Effector CD4-positive, alpha-beta T cell (primary cell): ENCODE results near the gene CCDC24. TPM values are rescaled to one million over a fixed set of nuclear protein-coding genes. Genes with fewer than 3 reads are reported as not detected.

Experiments used
- DNase-seq: peaks from one replicate; pipeline ENCODE4 v3.0.0-alpha.2; 2020
- total RNA-seq: gene quantifications from one replicate; lab custom pipeline; 2026; lab: John Stamatoyannopoulos, UW

CCDC24 gene
- not detected for total RNA-seq

DNA sequence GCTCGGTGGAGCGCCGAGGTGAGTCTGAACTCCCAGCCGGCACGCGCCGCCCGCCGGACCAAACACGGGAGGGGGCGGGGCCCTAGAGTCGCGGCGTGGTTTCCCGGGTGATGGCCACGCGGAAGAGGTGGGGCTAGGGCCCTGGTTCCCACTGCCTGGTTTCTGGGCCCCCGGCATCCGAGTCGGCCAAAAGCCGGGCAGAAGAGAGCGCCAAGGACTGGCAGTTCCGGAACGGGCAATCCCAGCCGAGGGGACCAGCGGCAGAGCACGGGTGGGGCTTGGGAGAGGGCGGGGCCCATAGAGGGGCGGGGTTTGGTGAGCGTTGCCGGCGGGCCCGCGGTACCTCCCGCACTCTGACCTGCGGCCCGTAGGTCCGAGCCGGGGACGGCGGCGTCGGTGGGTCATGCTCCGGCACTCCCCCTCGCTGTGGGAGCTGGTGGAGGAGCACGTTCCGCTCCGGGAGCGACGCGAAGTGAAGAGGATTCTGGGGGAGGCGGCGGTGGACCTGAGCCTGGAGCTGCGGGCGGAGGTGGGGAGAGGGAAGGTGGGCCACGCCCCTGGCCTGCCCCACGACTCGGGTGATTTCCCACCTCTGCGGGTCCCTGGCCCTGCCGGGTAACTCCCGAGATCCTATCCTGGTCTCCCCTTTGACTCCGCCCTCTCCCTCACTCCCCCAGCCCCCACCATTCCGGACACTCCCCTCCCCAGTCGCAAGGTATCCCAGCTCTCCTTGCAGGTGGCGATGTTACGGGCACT, at the start of gene CCDC24:
Gene CCDC24 (plus strand): TSS at position 124 of the 756 bp plus-strand sequence. CDS start 280 bp downstream, at position 404.
- DNase-seq, result peak; percentile 70

DNA sequence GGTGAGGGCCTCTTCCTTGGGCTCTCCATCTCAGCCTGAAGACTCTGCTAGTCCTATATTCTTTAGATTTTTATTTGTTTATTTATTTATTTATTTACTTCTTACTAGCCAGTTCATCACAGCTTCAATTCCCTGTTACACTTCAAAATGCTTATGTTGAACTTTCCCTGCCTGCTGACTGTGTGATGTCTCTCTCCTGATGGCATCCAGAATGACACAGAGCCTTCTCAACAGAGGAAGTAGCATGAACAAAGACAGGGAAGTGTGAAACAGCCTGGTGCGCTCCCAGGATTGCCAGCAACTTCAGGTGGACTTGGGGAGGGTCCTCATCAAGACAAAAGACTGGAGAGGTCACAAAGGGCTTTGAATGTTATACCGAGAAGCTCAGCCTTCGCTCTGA, 49.0 kb upstream of the CCDC24 start:
- DNase-seq, result no peak

DNA sequence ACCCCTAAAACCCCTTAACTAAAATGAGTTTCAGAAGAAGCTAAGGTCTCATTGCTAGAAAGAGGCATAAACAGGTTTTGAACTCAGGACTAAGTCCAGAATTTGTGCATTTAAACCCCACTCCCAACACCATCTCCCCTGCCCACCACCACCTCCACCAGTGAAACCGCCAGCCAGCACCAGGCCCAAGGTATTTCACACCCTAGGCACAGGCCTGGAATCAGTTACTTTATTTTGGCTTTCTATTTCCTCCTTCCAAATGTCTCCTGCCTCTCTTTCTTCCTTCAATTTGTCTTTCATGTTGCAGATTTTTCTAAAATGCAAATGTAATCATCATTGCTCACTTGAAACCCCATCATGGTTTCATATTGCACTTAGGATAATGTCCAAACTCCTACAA, 46.5 kb upstream of the CCDC24 start:
- no peak for DNase-seq

DNA sequence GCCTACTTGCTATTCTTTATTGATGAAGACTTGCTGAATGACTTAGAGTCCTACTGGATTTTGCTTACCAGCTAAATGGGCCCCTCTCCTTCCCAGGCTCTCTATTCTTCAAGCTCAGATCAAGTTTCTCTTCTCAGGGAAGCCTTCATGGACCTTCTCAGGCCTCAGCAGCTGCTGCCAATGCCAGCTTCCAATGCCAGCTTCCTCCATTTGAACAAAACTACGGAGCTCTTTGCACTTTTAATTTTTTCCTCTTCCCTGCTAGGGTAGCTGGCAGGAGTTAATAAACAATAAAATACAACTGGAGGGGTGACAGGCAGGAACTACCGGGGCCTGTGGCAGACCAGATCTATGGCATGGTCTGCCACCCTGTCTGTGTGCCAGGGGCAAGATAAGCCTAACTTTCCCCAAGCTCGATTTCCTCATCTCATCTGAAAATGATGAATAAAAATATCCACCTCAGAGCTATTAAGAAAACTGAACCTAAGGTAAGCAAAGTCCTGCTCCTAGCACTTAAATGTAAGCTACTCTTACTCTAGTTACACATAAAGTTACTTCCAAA, 45.6 kb upstream of the CCDC24 start:
- no peak for DNase-seq

DNA sequence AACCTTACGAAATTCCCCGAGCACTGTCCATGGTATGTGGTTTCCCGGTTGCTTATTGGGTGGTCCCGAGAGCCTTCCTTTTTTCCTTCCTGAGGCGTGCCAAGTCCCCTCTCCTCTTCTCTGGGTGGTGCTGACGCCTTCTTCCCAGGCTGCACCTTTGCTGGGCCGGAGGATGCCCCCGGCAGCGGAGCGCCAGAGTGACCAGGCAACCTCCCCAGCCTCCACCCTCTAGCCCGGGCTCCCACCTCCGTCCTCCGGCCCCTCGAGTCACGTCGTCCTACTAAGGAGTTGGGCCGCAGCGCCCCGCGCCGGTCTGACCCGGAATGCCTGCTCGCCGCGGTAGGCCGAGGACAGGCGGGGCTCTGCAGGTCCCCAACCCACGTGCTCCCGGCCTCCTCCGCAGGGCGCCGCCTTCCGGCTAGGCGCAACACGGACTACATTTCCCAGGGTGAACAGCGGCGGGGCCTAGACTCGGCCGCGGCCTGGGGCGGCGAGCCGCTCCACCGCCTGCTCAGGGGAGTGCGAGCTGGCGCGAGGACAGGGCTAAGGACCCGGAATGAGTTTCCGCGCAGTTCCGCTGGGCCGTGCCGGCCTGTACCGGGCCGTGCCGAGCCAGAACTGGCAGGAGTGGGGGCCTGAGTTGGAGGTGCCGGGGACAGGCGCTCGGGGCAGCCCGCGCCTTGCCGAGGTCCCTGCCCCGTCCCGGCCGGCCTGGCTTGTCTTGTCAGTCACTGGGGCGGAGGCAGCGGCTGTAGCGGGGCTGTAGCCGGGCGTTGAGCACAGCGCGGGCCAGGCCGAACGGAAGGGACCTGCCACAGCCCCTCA, 45.0 kb upstream of the CCDC24 start, which contains the start of gene IPO13:
Gene IPO13 (plus strand): TSS at position 715 of the 825 bp plus-strand sequence. CDS start 651 bp downstream, outside the sequence.
- DNase-seq, result peak; percentile 90

DNA sequence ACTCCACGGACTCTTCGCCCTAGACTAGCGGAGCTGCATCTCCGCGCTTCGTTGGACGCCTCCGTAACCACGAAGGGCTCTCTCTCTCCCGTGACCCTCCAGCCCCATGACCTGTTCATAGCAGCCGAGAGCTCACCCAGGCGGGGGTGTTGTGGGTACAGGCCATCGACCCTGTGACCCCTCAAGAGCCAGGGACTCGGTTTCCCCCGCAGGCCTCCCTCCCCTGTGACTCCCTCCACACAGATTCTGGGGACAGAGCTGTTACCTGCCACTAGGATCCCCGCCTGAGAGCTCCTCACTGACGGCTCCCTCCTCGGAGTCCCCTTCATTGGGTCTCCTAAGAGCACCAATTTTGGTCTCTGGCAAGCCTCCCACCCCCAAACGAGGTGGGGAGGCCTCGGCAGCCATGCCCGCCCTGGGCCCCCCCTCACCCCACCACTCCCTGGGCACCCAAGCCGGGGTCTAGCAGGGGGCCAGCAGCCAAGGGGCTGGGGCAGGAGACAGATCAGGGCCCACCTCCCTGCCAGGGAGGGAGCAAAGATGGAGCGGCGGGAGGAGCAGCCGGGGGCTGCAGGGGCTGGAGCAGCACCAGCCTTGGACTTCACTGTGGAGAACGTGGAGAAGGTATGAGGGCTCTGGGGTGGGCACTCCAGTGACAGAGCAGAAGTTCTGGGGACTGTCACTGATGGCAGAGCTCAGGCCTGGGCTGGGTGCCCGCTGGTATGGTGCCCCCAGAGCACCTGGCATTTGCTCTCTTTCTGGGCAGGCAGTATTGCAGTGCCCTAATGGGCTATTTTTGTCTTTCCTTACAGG, 44.1 kb upstream of the CCDC24 start:
- no peak for DNase-seq

DNA sequence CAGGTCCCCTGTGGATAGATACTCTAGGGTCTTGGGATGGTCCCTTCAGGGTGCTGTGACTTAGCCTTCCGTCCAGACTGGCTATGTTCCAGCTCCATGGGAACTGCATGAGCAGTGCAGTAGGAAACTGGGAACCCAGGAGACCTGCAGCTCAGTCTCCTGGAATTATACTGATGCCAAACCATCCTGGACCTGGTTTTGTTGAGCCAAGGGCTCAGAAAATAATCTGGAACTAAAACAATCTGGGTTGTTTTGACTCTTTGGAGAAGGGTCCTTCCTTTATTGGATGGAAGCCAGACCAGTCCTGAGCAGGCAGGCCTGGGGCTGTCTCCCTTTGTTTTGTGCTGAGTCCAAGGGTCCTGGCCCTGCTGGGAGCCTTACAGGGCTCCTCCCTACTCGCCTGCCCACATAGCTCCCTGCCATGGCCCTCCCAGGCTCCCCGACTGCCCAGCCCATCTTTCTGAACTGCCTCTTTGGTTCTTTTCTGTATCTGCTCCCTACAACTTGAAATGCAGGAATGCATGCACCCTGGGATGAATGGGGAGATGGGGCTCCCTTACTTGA, 43.4 kb upstream of the CCDC24 start:
- no peak for DNase-seq

DNA sequence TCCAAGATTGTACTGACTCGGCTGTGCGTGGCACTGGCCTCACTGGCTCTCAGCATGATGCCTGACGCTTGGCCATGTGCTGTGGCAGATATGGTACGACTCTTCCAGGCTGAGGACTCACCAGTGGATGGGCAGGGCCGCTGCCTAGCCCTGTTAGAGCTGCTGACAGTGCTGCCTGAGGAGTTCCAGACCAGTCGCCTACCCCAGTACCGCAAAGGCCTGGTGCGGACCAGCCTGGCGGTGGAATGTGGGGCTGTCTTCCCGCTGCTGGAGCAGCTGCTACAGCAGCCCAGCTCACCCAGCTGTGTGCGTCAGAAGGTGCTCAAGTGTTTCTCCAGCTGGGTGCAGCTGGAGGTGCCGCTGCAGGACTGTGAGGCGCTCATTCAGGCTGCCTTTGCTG, 41.7 kb upstream of the CCDC24 start:
- DNase-seq, result no peak

DNA sequence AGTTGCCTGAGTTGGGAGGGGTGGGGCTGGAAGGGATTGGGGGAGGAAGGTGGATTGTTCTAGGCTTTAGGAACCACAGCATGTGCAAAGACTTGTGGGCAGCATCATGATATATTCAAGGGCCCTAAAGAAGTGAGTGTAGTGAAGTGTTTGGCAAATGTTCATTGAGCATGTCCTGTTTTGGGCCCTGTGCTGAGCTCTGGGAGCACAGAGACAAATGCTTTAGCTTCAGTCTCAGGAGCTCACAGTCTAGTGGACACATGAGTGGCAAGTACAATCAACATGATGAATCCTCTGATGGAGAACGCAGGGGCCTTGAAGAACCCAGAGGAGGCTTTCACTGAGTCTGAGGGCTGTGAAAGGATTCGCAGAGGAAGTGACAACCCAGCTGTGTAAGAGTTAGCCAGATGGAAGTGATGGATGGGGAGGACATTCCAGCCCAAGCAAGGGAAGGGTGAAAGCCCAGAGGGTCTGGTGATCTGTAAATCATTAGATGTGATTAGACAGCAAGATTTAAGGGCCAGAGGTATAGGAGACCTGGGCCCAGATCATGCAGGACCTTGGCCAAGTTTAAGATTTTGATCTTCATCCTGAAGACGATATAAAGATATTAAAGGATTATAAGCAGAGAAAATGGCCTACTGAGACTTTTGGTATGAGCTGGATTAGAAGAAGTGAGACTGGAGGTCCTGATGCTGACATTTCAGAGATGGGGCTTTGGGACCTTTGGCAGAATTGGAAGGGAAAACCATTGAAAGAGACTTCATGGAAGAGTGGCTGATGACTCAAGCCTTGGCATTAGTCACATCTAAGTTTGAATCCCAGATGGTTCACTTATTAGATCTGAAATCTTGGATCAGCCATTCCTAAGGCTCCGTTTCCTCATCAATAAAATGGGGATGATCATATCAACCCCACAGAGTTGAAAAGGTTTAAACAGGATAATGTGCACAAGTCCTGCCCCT, 40.1 kb upstream of the CCDC24 start:
- no peak for DNase-seq

DNA sequence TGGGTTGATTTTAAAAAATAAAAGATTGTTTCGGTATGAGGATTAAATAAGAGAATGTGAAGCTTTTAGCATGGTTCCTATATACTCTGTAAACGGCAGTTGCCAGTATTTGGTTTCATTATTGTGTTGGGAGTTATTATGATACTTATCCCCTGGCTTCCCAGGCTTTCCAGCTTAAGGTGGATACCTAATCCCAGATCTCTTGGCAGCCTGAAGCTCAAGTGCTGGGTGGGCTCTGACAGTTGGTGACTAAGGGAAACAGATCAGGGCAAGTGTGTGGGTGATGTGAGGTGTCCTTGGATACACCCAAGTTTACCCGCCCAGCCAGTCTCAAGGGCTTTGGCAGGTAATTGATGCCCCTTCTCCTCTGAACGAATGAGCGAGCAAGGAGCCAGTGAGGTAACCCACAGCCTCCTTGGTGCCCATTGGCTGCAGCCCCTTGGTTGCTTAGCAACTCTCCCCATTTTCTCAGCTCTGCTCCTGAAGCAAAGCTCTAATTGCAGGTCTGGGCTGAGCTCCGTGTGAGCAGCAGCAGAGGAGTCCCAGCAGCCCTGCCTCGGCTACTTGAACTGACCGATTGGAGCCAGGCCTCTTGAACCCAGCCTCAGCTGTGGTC, 38.6 kb upstream of the CCDC24 start:
- DNase-seq, result no peak

DNA sequence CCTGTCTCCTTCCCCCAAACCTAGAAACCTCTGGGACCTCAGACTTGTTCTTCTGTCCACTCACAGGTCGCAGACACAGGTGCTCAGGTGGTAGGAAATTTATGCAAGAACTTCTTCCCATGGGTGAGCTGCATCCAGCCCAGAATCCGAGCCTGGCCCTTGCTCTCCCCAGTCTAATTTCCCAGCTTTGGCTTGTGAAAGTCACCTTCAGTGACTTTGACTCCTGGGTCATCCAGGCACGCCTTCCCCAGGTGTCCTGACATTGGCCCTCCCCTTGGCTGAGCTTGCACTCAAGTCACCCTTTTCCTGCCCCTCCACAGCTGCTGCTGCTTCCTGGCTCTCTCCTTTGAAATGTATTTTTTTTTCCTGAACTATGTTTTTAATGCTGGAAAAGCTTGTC, 38.0 kb upstream of the CCDC24 start:
- DNase-seq, result no peak

DNA sequence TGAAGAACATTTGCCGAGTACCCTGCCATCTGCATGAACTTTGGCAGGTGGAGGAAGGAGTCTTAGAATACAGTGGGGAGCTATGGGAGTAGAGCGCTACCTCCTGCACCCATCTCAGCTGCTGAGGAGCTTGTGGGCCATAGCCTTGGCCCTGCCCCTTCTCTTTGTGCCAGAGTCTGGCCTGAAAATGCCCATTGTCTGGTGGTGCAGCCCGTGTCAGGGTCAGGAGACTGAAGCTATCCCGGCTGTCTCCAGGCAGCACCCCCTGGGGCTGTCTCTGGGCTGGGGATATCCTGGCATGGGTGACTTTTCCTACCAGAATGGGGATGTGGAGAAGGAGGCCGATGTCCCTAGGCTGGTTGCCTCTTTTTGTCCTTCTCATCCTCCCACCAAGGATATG, 37.4 kb upstream of the CCDC24 start:
- no peak for DNase-seq

DNA sequence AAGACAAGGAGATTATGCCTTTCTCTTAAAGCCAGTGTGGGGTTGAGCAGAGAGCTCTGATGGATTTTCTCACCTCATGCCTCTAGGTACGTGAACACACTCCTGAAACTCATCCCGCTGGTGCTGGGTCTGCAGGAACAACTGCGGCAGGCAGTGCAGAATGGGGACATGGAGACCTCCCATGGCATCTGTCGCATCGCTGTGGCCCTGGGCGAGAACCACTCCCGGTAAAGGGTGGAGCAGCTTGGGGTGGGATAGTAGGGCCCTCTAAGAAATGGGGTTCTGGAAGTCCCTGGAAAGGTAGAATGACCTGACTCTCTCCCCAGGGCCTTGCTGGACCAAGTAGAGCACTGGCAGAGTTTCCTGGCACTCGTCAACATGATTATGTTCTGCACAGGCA, 35.2 kb upstream of the CCDC24 start:
- DNase-seq, result no peak

DNA sequence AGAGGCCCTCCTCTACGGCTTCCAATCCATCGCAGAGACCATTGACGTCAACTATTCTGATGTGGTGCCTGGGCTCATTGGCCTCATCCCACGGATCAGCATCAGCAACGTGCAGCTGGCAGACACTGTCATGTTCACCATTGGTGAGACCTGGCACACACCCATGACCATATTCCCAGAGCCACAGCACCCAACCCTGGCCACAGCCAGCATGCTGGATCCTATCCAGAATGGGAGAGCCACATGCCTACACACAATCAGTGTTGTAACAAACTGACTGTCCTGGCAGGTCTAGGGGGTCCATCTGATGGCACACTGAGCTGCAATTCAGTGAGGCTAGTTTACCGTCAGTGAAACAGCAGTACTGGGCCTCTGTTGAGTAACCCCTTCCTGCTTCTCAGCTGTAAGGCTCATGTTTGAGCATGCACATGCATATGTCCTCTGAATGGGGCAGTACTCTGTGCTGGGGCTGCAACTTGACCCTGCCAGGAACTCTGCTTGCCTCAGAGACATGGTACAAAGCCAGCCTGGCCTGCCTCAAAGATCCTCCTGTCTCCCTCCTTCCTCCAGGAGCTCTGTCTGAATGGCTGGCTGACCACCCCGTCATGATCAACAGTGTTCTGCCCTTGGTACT, 33.9 kb upstream of the CCDC24 start:
- DNase-seq, result no peak

DNA sequence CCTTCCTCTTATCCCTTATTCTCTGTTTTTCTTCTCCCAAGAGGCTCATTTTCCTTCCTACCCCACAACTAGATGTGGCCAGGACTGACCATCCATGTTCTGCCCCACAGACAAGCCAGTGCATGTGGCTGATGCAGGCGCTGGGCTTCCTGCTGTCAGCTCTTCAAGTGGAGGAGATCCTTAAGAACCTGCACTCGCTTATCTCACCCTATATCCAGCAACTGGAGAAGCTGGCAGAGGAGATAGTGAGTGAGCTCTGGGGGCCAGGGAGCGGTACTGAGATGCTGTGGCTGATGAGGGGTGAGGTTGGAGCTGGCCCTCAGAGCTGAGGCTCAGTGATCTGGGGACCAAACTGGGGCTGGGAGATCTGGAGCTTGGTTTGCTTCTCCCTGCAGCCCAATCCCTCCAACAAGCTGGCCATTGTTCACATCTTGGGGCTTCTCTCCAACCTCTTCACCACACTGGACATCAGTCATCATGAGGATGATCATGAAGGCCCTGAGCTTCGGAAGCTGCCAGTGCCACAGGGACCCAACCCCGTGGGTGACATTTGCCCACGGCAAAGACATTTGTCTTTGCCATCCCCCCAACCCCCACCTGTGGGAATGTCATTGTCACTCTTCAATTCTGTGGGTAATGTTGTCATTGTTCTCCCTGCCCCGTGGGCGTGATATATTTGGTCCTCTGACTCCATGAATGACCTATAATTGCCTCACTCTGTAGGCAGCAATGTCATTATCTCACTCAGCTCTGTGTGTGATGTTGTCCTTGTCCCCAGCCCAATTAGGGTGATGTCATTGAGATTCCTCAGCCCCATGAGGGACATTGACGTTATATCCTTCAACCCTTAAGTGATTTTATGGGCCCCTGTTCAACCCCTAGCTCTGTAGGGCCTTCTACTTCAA, 32.8 kb upstream of the CCDC24 start:
- DNase-seq, result no peak

DNA sequence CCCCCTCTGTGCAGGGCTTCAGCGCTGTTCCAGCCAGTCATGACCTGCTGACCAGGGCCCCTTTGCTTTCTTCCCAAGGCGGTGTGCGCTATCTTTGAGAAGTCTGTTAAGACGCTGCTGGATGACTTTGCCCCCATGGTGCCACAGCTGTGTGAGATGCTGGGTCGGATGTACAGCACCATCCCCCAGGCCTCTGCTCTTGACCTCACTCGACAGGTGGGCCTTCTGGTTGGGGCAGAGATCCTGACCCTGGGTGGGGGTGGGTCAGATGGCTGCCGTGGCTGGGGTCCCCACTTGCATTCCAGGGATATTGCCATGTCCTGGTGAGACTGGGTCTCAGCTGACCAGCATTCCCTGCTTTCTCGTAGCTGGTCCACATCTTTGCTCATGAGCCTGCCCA, 30.6 kb upstream of the CCDC24 start:
- DNase-seq, result no peak

DNA sequence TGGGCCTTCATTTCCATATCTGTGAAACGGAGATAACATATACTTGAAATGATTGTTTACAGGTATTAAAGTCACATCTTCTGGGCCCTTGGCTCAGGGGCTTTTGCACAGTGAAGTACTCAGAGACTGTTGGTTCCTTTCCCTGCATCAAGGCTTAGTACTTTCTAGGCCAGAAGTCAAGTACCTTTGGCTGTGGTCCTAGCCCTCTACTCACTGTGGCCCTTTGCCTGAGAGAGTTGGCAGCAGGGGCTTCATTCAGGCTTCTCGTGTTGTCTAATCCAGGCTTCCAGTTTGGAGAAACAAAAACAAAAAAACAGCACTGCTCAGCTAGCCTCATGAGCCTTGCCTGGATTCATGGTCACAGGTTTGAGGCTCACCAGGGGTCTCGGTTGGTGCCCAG, 29.7 kb upstream of the CCDC24 start:
- DNase-seq, result no peak

DNA sequence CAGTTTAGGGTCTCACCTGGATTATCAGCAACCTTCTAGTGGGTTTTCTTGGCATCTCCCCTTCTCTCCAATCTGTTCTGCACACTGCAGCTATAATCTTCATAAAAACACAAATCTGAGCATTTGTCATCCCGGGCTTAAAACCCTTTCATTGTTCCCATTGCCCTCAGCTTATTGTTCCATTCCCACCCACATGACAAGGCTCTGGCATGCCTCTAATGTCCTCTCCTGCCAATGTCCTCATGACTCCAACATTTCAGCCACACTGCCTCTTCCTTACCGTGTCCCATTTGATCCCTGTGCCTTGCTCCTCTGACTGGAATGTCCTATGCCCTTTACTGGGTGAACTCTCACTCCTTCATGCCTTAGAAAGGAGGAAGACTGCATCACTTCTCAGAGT, 29.1 kb upstream of the CCDC24 start:
- DNase-seq, result no peak

DNA sequence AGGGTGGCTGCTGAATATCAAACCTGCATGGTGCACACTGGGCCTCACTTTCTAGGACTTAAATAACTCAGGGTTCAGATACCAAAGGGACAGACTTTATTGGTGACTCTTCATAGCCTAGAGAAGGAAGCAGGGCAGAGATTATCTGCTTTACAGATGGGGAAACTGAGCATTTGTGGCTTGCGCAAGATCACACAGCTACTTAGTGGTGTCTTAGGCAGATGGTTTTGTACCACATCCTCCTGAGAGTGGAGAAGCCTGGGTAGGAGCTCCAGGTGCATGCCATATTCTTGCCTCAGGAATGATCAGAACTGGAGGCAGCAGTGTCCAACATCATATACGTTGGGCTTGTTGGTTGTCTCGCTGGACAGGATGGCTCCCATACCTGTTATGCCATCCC, 28.4 kb upstream of the CCDC24 start:
- no peak for DNase-seq
